Measurements from ENCODE around the gene MCCC2. TPM values are rescaled to one million over a fixed set of nuclear protein-coding genes. Genes with fewer than 3 reads are reported as not detected.
A peak's percentile ranks its signal among the peaks of the same experiment; 100 is the strongest.
"Not testable (repeated sequence)": the region's sequence is repeated elsewhere in the genome, so short reads cannot be mapped to it uniquely, and the experiment has no call there.

The MCCC2 gene
- 53.0 and 56.6 TPM in 2 replicates for total RNA-seq (2014; rRNA removed; shearing (Covaris generic); ENCODE audit: low replicate concordance)

- Histone ChIP-seq H3K4me1 (ENCODE audit: low read length) (peaks cover 26% of the 10 kb centered on the region), H3K79me2 (ENCODE audit: low read length) (peaks cover 50% of the 10 kb centered on the region), H3K27me3 (ENCODE audit: low read length) (no peaks in the 10 kb centered on the region), H3K27ac (ENCODE audit: low read length) (peak within 1 kb of the TSS; percentile 76), H3K36me3 (ENCODE audit: insufficient read depth, low read length) (peaks cover 7% of the 10 kb centered on the region; the same call in 1 of the 2 replicates), H2AFZ (ENCODE audit: low read length) (peak within 1 kb of the TSS; percentile 23; the same call in 1 of the 2 replicates), H3K4me2 (ENCODE audit: low read depth, low read length, poor library complexity, severe bottlenecking) (peak within 1 kb of the TSS; percentile 85), H4K20me1 (ENCODE audit: insufficient read depth, low read depth, low read length) (no peaks in the 10 kb centered on the region), H3K9me3 (ENCODE audit: low read length) (no peaks in the 10 kb centered on the region), H3K4me3 (ENCODE audit: low read length) (peak within 1 kb of the TSS; percentile 76), H3K9me2 (replicated peaks; ENCODE audit: insufficient read depth, low read length) (no peaks in the 10 kb centered on the region), H3K9ac (ENCODE audit: low read length) (peak within 1 kb of the TSS; percentile 86)
- DNase-seq, result peak; percentile 99
Measured at GRCh38 chr5:71586941-71587765, at the start of gene MCCC2. MCCC2 (plus strand) TSS chr5:71587340; CDS start chr5:71587426, 86 bp downstream.

DNA sequence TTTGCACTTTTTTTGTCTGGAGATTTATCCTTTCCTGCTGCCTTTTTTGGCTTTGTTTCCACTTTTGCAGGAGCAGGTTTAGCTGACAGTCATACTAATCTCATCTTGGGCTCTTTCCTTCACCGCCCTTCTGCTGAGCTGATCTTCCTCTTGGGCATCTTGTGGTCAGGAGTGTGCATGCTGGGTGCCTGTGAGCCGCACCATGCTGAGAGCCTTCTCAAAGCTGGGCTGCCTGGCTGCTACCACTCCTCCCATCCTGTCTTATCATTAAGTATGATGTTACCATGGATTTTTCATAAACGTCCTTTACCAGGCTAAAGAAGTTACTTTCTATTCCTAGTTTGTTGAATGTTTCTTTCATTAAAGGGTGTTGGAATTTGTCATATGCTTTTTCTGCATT lies 49.5 kb upstream of the MCCC2 start:
- H3K9ac ChIP-seq (ENCODE audit: low read length), result no peak overlapping the region
- no peaks in the 10 kb centered on the region for H3K9me3 ChIP-seq (ENCODE audit: low read length)
- no peaks in the 10 kb centered on the region for H4K20me1 ChIP-seq (ENCODE audit: insufficient read depth, low read depth, low read length)
- no peaks in the 10 kb centered on the region for H3K27me3 ChIP-seq (ENCODE audit: low read length)
- no peaks in the 10 kb centered on the region for H3K4me1 ChIP-seq (ENCODE audit: low read length)
- H3K79me2 ChIP-seq (ENCODE audit: low read length), result peaks cover 28% of the 10 kb centered on the region
- H3K9me2 ChIP-seq (replicated peaks; ENCODE audit: insufficient read depth, low read length), result no peaks in the 10 kb centered on the region
- H3K27ac ChIP-seq (ENCODE audit: low read length), result no peak overlapping the region
- no peak overlapping the region for H2AFZ ChIP-seq (ENCODE audit: low read length)
- H3K36me3 ChIP-seq (ENCODE audit: insufficient read depth, low read length), result peaks cover 47% of the 10 kb centered on the region
- DNase-seq, result no peak
- no peak overlapping the region for H3K4me3 ChIP-seq (ENCODE audit: low read length)
- H3K4me2 ChIP-seq (ENCODE audit: low read depth, low read length, poor library complexity, severe bottlenecking), result no peak overlapping the region

DNA sequence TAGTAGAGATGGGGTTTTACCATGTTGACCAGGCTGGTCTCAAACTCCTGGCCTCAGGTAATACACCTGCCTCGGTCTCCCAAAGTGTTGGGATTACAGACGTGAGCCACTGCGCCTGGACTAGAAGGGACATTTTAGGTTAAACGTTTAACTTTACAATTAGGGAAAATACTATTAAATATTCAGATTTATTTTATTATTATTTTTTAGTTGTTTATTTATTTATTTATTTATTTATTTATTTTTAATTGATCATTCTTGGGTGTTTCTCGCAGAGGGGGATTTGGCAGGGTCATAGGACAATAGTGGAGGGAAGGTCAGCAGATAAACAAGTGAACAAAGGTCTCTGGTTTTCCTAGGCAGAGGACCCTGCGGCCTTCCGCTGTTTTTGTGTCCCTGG lies 36.3 kb upstream of the MCCC2 start:
- not testable (repeated sequence) for H4K20me1 ChIP-seq (ENCODE audit: insufficient read depth, low read depth, low read length)

GRCh38 chr5:71551582-71551981 lies 35.6 kb upstream of the MCCC2 start:
- H3K79me2 ChIP-seq (ENCODE audit: low read length); H3K4me1 ChIP-seq (ENCODE audit: low read length); DNase-seq; H2AFZ ChIP-seq (ENCODE audit: low read length); H3K9ac ChIP-seq (ENCODE audit: low read length); H3K4me2 ChIP-seq (ENCODE audit: low read depth, low read length, poor library complexity, severe bottlenecking); H4K20me1 ChIP-seq (ENCODE audit: insufficient read depth, low read depth, low read length); H3K27ac ChIP-seq (ENCODE audit: low read length); H3K9me2 ChIP-seq (replicated peaks; ENCODE audit: insufficient read depth, low read length); H3K4me3 ChIP-seq (ENCODE audit: low read length); H3K27me3 ChIP-seq (ENCODE audit: low read length); H3K9me3 ChIP-seq (ENCODE audit: low read length): not testable (repeated sequence)
- H3K36me3 ChIP-seq (ENCODE audit: insufficient read depth, low read length), result peaks cover 57% of the 10 kb centered on the region

More for the DNA sequence above, 36.3 kb upstream of the MCCC2 start:
- H3K9me3 ChIP-seq (ENCODE audit: low read length); H3K4me1 ChIP-seq (ENCODE audit: low read length); H3K4me2 ChIP-seq (ENCODE audit: low read depth, low read length, poor library complexity, severe bottlenecking); DNase-seq; H3K9me2 ChIP-seq (replicated peaks; ENCODE audit: insufficient read depth, low read length); H3K79me2 ChIP-seq (ENCODE audit: low read length); H3K9ac ChIP-seq (ENCODE audit: low read length); H3K27me3 ChIP-seq (ENCODE audit: low read length); H2AFZ ChIP-seq (ENCODE audit: low read length); H3K4me3 ChIP-seq (ENCODE audit: low read length); H3K27ac ChIP-seq (ENCODE audit: low read length): not testable (repeated sequence)
- H3K36me3 ChIP-seq (ENCODE audit: insufficient read depth, low read length), result peaks cover 57% of the 10 kb centered on the region

DNA sequence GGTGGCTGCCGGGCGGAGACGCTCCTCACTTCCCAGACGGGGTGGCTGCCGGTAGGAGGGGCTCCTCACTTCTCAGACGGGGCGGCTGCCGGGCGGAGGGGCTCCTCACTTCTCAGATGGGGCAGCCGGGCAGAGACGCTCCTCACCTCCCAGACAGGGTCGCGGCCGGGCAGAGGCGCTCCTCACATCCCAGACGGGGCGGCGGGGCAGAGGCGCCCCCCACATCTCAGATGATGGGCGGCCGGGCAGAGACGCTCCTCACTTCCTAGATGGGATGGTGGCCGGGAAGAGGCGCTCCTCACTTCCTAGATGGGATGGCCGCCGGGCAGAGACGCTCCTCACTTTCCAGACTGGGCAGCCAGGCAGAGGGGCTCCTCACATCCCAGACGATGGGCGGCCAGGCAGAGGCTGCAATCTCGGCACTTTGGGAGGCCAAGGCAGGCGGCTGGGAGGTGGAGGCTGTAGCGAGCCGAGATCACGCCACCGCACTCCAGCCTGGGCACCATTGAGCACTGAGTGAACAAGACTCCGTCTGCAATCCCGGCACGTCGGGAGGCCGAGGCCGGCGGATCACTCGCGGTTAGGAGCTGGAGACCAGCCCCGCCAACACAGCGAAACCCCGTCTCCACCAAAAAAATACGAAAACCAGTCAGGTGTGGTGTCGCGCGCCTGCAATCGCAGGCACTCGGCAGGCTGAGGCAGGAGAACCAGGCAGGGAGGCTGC lies 35.0 kb upstream of the MCCC2 start:
- peaks cover 56% of the 10 kb centered on the region for H3K36me3 ChIP-seq (ENCODE audit: insufficient read depth, low read length)
- not testable (repeated sequence) for H4K20me1 ChIP-seq (ENCODE audit: insufficient read depth, low read depth, low read length); H2AFZ ChIP-seq (ENCODE audit: low read length); H3K4me3 ChIP-seq (ENCODE audit: low read length); DNase-seq; H3K27ac ChIP-seq (ENCODE audit: low read length); H3K27me3 ChIP-seq (ENCODE audit: low read length); H3K9me2 ChIP-seq (replicated peaks; ENCODE audit: insufficient read depth, low read length); H3K9me3 ChIP-seq (ENCODE audit: low read length); H3K4me1 ChIP-seq (ENCODE audit: low read length); H3K4me2 ChIP-seq (ENCODE audit: low read depth, low read length, poor library complexity, severe bottlenecking); H3K9ac ChIP-seq (ENCODE audit: low read length); H3K79me2 ChIP-seq (ENCODE audit: low read length)

- no peak for DNase-seq
- H3K27ac ChIP-seq (ENCODE audit: low read length), result no peak overlapping the region
- H3K36me3 ChIP-seq (ENCODE audit: insufficient read depth, low read length), result peaks cover 43% of the 10 kb centered on the region; the same call in 1 of the 2 replicates
- no peaks in the 10 kb centered on the region for H3K27me3 ChIP-seq (ENCODE audit: low read length)
- H3K4me1 ChIP-seq (ENCODE audit: low read length), result no peaks in the 10 kb centered on the region
- H3K9me2 ChIP-seq (replicated peaks; ENCODE audit: insufficient read depth, low read length), result no peaks in the 10 kb centered on the region
- H4K20me1 ChIP-seq (ENCODE audit: insufficient read depth, low read depth, low read length), result no peaks in the 10 kb centered on the region
- no peak overlapping the region for H2AFZ ChIP-seq (ENCODE audit: low read length)
- no peak overlapping the region for H3K4me2 ChIP-seq (ENCODE audit: low read depth, low read length, poor library complexity, severe bottlenecking)
- no peak overlapping the region for H3K9ac ChIP-seq (ENCODE audit: low read length)
- no peaks in the 10 kb centered on the region for H3K9me3 ChIP-seq (ENCODE audit: low read length)
- peaks cover 3% of the 10 kb centered on the region; the same call in 1 of the 2 replicates for H3K79me2 ChIP-seq (ENCODE audit: low read length)
- no peak overlapping the region for H3K4me3 ChIP-seq (ENCODE audit: low read length)
Measured at GRCh38 chr5:71563161-71563560, 24.0 kb upstream of the MCCC2 start.

DNA sequence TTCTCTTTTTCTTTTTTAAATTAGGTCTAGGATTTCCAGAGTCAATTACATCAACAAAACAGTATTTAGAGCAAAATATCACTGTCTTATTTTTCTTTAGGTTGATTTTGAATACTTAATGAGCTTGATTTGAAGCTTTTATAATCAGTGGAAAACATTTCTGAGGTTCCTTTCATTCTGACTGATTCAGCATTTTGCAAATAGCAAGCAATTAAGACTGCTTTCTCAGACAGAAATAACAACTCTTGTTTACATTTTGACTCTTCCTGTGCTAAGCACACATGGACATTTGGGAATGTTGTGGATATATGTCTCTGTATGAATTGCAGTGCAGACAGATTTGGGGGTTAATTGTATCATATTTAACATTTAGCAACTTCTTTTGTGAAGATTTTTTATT lies 22.2 kb upstream of the MCCC2 start:
- H3K9ac ChIP-seq (ENCODE audit: low read length), result no peak overlapping the region
- H3K36me3 ChIP-seq (ENCODE audit: insufficient read depth, low read length), result peaks cover 41% of the 10 kb centered on the region; the same call in 1 of the 2 replicates
- no peak overlapping the region for H2AFZ ChIP-seq (ENCODE audit: low read length)
- H3K4me3 ChIP-seq (ENCODE audit: low read length), result no peak overlapping the region
- H3K4me2 ChIP-seq (ENCODE audit: low read depth, low read length, poor library complexity, severe bottlenecking), result no peak overlapping the region
- H3K27ac ChIP-seq (ENCODE audit: low read length), result no peak overlapping the region
- no peaks in the 10 kb centered on the region for H3K27me3 ChIP-seq (ENCODE audit: low read length)
- H3K9me2 ChIP-seq (replicated peaks; ENCODE audit: insufficient read depth, low read length), result no peaks in the 10 kb centered on the region
- no peaks in the 10 kb centered on the region for H3K9me3 ChIP-seq (ENCODE audit: low read length)
- DNase-seq, result no peak
- H4K20me1 ChIP-seq (ENCODE audit: insufficient read depth, low read depth, low read length), result no peaks in the 10 kb centered on the region
- no peaks in the 10 kb centered on the region for H3K4me1 ChIP-seq (ENCODE audit: low read length)
- peaks cover 2% of the 10 kb centered on the region; the same call in 1 of the 2 replicates for H3K79me2 ChIP-seq (ENCODE audit: low read length)
